NCI-H187 treated with DMSO at 0.1 percent for 48 hours (cell line): Measurements from ENCODE around the gene THBS4.
"Not testable (repeated sequence)": the region's sequence is repeated elsewhere in the genome, so short reads cannot be mapped to it uniquely, and the experiment has no call there.

Source experiments
- DNase-seq: peaks from one replicate; lab custom pipeline; 2025; lab: John Stamatoyannopoulos, UW

THBS4 gene

GRCh38 chr5:80076131-80077050 lies 41.2 kb downstream of the THBS4 start:
- DNase-seq: no peak

GRCh38 chr5:80077051-80077714 lies 42.0 kb downstream of the THBS4 start:
- no peak for DNase-seq

GRCh38 chr5:80078921-80079320 lies 43.8 kb downstream of the THBS4 start:
- no peak for DNase-seq

GRCh38 chr5:80082281-80082680 lies 47.1 kb downstream of the THBS4 start:
- DNase-seq: no peak

GRCh38 chr5:80082731-80083100 lies 47.6 kb downstream of the THBS4 start:
- no peak for DNase-seq

- peak; percentile 69 for DNase-seq
Measured at GRCh38 chr5:80083101-80083890, 48.1 kb downstream of the THBS4 start.

- no peak for DNase-seq
Measured at GRCh38 chr5:80090884-80091166, 55.7 kb downstream of the THBS4 start.

- not testable (repeated sequence) for DNase-seq
Measured at GRCh38 chr5:80091792-80092192, 56.6 kb downstream of the THBS4 start.

GRCh38 chr5:80092486-80093107 lies 57.4 kb downstream of the THBS4 start:
- no peak for DNase-seq

- no peak for DNase-seq
Measured at GRCh38 chr5:80093796-80094195, 58.6 kb downstream of the THBS4 start.

GRCh38 chr5:80094236-80094738 lies 59.1 kb downstream of the THBS4 start:
- DNase-seq: no peak

- no peak for DNase-seq
Measured at GRCh38 chr5:80097451-80097850, 62.3 kb downstream of the THBS4 start.

GRCh38 chr5:80101993-80102392 lies 66.8 kb downstream of the THBS4 start:
- no peak for DNase-seq

- no peak for DNase-seq
Measured at GRCh38 chr5:80103371-80103770, 68.2 kb downstream of the THBS4 start.

GRCh38 chr5:80105698-80106439 lies 70.7 kb downstream of the THBS4 start:
- DNase-seq: no peak

GRCh38 chr5:80106916-80107315 lies 71.8 kb downstream of the THBS4 start:
- DNase-seq: no peak

GRCh38 chr5:80109646-80110478 lies 74.7 kb downstream of the THBS4 start:
- DNase-seq: no peak

- not testable (repeated sequence) for DNase-seq
Measured at GRCh38 chr5:80111376-80111990, 76.3 kb downstream of the THBS4 start.

- DNase-seq: no peak
Measured at GRCh38 chr5:80114860-80115259, 79.7 kb downstream of the THBS4 start.

GRCh38 chr5:80116000-80116399 lies 80.9 kb downstream of the THBS4 start:
- no peak for DNase-seq
